Measurements from ENCODE around the gene KRT71. TPM values are rescaled to one million over a fixed set of nuclear protein-coding genes. Genes with fewer than 3 reads are reported as not detected.

Gene KRT71
- polyA plus RNA-seq, 1 donor from 2014 or later: not detected

DNA sequence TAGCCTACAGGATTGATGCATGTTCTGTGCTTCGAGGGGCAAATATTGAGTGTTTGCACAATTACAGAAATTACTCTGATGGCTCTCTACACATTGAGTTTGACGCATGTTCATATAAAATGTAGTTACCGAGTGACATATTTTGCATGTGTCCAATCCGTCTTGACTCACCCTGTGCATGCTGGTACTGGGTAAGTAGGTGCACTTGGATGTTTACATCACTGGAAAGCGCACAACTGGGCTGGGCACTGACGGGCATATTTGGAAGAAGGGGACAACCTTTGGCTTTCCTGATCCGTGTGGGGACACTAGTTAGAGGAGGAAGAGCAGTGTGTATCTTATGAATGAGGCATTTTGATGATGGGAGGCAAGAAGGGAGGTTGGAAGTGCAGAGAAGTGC lies 55.0 kb downstream of the KRT71 start:
- H3K79me2 ChIP-seq (replicated peaks; ENCODE audit: insufficient read depth, low read length): no peaks in the 10 kb centered on the region
- H3K4me3 ChIP-seq (ENCODE audit: low read length): no peak overlapping the region
- no peaks in the 10 kb centered on the region for H3K27me3 ChIP-seq (ENCODE audit: insufficient read depth, low read depth, low read length)
- H3F3A ChIP-seq (ENCODE audit: insufficient read depth, low read length, poor library complexity, severe bottlenecking): no peaks in the 10 kb centered on the region
- H3K27ac ChIP-seq (ENCODE audit: low read length): no peak overlapping the region
- H3K9me2 ChIP-seq (ENCODE audit: insufficient read depth, low read length): no peaks in the 10 kb centered on the region
- H3K4me2 ChIP-seq (ENCODE audit: low read length): no peak overlapping the region
- H3K9ac ChIP-seq (ENCODE audit: low read length): no peak overlapping the region
- no peaks in the 10 kb centered on the region for H4K20me1 ChIP-seq (ENCODE audit: insufficient read depth)
- TF ChIP-seq POLR2AphosphoS5 (IDR thresholded peaks at IDR 0.05) (no peak), MXI1 (conservative IDR thresholded peaks at IDR 0.05; ENCODE audit: poor library complexity, severe bottlenecking) (no peak), SMC3 (conservative IDR thresholded peaks at IDR 0.05; ENCODE audit: poor library complexity) (no peak), EP300 (conservative IDR thresholded peaks at IDR 0.05; ENCODE audit: poor library complexity, severe bottlenecking) (no peak), TAF1 (IDR thresholded peaks at IDR 0.05; ENCODE audit: low read depth) (no peak), RAD21 (conservative IDR thresholded peaks at IDR 0.05) (no peak)
- TF ChIP-seq, protein P1, sequence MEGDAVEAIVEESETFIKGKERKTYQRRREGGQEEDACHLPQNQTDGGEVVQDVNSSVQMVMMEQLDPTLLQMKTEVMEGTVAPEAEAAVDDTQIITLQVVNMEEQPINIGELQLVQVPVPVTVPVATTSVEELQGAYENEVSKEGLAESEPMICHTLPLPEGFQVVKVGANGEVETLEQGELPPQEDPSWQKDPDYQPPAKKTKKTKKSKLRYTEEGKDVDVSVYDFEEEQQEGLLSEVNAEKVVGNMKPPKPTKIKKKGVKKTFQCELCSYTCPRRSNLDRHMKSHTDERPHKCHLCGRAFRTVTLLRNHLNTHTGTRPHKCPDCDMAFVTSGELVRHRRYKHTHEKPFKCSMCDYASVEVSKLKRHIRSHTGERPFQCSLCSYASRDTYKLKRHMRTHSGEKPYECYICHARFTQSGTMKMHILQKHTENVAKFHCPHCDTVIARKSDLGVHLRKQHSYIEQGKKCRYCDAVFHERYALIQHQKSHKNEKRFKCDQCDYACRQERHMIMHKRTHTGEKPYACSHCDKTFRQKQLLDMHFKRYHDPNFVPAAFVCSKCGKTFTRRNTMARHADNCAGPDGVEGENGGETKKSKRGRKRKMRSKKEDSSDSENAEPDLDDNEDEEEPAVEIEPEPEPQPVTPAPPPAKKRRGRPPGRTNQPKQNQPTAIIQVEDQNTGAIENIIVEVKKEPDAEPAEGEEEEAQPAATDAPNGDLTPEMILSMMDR (IDR thresholded peaks at IDR 0.05; ENCODE audit: poor library complexity, severe bottlenecking): no peak
- TF ChIP-seq, protein P2, sequence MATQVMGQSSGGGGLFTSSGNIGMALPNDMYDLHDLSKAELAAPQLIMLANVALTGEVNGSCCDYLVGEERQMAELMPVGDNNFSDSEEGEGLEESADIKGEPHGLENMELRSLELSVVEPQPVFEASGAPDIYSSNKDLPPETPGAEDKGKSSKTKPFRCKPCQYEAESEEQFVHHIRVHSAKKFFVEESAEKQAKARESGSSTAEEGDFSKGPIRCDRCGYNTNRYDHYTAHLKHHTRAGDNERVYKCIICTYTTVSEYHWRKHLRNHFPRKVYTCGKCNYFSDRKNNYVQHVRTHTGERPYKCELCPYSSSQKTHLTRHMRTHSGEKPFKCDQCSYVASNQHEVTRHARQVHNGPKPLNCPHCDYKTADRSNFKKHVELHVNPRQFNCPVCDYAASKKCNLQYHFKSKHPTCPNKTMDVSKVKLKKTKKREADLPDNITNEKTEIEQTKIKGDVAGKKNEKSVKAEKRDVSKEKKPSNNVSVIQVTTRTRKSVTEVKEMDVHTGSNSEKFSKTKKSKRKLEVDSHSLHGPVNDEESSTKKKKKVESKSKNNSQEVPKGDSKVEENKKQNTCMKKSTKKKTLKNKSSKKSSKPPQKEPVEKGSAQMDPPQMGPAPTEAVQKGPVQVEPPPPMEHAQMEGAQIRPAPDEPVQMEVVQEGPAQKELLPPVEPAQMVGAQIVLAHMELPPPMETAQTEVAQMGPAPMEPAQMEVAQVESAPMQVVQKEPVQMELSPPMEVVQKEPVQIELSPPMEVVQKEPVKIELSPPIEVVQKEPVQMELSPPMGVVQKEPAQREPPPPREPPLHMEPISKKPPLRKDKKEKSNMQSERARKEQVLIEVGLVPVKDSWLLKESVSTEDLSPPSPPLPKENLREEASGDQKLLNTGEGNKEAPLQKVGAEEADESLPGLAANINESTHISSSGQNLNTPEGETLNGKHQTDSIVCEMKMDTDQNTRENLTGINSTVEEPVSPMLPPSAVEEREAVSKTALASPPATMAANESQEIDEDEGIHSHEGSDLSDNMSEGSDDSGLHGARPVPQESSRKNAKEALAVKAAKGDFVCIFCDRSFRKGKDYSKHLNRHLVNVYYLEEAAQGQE (IDR thresholded peaks at IDR 0.05; ENCODE audit: borderline replicate concordance): no peak
- no peaks in the 10 kb centered on the region for H3K36me3 ChIP-seq (ENCODE audit: insufficient read depth, low read length)
- no peak overlapping the region for H2AFZ ChIP-seq (ENCODE audit: low read depth, low read length)
- H3K9me3 ChIP-seq (ENCODE audit: low read length): no peaks in the 10 kb centered on the region

DNA sequence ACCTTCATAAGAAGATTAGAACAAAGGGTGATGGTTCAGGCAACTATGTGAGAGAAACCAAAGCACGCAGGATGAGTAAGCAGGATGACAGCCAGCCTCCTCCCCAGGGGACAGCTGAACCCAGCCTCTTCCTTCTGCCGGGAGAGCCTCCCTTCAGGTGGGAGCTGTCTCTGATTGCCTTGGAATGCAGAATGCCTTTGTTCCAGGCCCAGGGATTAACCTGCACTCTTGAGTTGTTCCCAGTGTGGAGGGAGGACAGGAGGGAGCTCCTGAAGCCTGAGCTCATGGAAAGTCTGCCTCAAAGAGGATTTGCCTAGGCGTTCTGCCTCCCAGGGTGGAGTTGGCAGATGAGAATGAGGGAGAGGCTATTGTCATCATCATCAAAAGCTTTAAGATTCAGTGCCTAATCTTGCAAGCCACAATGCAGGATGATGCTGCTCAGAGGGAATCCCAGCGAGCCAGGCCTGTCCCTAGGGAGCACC lies 56.3 kb downstream of the KRT71 start:
- TF ChIP-seq TAF1 (IDR thresholded peaks at IDR 0.05; ENCODE audit: low read depth): no peak
- TF ChIP-seq, protein P2 (IDR thresholded peaks at IDR 0.05; ENCODE audit: borderline replicate concordance): no peak
- TF ChIP-seq EZH2 (IDR thresholded peaks at IDR 0.05; ENCODE audit: borderline replicate concordance, insufficient read depth, low read length, poor library complexity, severe bottlenecking): no peak
- TF ChIP-seq, protein P1 (IDR thresholded peaks at IDR 0.05; ENCODE audit: poor library complexity, severe bottlenecking): no peak
- no peak for TF ChIP-seq POLR2AphosphoS5 (IDR thresholded peaks at IDR 0.05)
- TF ChIP-seq EP300 (conservative IDR thresholded peaks at IDR 0.05; ENCODE audit: poor library complexity, severe bottlenecking): no peak
- TF ChIP-seq RAD21 (conservative IDR thresholded peaks at IDR 0.05): no peak
- no peak for TF ChIP-seq SMC3 (conservative IDR thresholded peaks at IDR 0.05; ENCODE audit: poor library complexity)
- no peak for TF ChIP-seq MXI1 (conservative IDR thresholded peaks at IDR 0.05; ENCODE audit: poor library complexity, severe bottlenecking)
- Histone ChIP-seq H4K20me1 (ENCODE audit: insufficient read depth) (no peaks in the 10 kb centered on the region), H3K9me2 (ENCODE audit: insufficient read depth, low read length) (no peaks in the 10 kb centered on the region), H3K9me3 (ENCODE audit: low read length) (no peaks in the 10 kb centered on the region), H3K4me2 (ENCODE audit: low read length) (no peak overlapping the region), H3K4me3 (ENCODE audit: low read length) (no peak overlapping the region), H3K9ac (ENCODE audit: low read length) (no peak overlapping the region), H3K27me3 (ENCODE audit: insufficient read depth, low read depth, low read length) (no peaks in the 10 kb centered on the region), H3K36me3 (ENCODE audit: insufficient read depth, low read length) (no peaks in the 10 kb centered on the region), H3K79me2 (replicated peaks; ENCODE audit: insufficient read depth, low read length) (no peaks in the 10 kb centered on the region), H3F3A (ENCODE audit: insufficient read depth, low read length, poor library complexity, severe bottlenecking) (no peaks in the 10 kb centered on the region), H3K27ac (ENCODE audit: low read length) (no peak overlapping the region), H2AFZ (ENCODE audit: low read depth, low read length) (no peak overlapping the region)
